AG04450 (cell line): ENCODE data around the gene TGFBR1. TPM values are rescaled to one million over a fixed set of nuclear protein-coding genes. Genes with fewer than 3 reads are reported as not detected.

Source experiments
- CTCF ChIA-PET: fragments of 300-600, 350-600 bp; formaldehyde crosslinking; extraction: SDS; loops from one replicate; lab custom pipeline; 2022; ENCODE audit warnings: antibody characterized with exemption, inconsistent platforms; lab: Charles Lee
- POLR2A ChIA-PET: fragments of 350-600 bp; formaldehyde crosslinking; extraction: SDS; loops from one replicate; lab custom pipeline; 2021; ENCODE audit warnings: antibody characterized with exemption, inconsistent platforms; lab: Yijun Ruan, JAX
- DNase-seq: peaks from one replicate; pipeline ENCODE4 v3.0.0-alpha.2; 2011; ENCODE audit warnings: low read depth, low spot score
- H3K27ac ChIP-seq: one replicate; pipeline ENCODE4 v1.5.1; 2012; ENCODE audit warnings: low read depth, low read length, control low read depth
- H3K27me3 ChIP-seq: one replicate; pipeline ENCODE4 v1.6.0; 2012; ENCODE audit warnings: low read length; ENCODE audit not compliant: control insufficient read depth, insufficient read depth
- H3K4me3 ChIP-seq: 2 replicates; pipeline ENCODE4 v1.5.1; 2011; ENCODE audit warnings: mild to moderate bottlenecking, low read depth, low read length, control low read depth
- H3K9me3 ChIP-seq: 2 replicates; pipeline ENCODE4 v1.5.1; 2012; ENCODE audit warnings: low read length; ENCODE audit not compliant: control insufficient read depth, insufficient read depth
- polyA minus RNA-seq: library from RNA; depleted of rRNA, polyadenylated mRNA; stranded (reverse); fragments of >200 nt; gene quantifications from 2 replicates; pipeline ENCODE4 v1.2.3, GENCODE V29; 2011; rRNA and poly(A)+ RNA removed
- polyA plus RNA-seq: library from polyadenylated mRNA; depleted of rRNA; stranded (reverse); fragments of >200 nt; gene quantifications from 2 replicates; pipeline ENCODE4 v1.2.3, GENCODE V29; 2011; rRNA removed
- TF ChIP-seq, protein P1 (sequence below): IDR thresholded peaks from 2 replicates; pipeline ENCODE4 v1.5.1; 2011; ENCODE audit warnings: low read depth, low read length, control low read depth, inconsistent platforms

TGFBR1 gene
- 86.3 and 96.6 TPM in 2 replicates for polyA plus RNA-seq
- polyA minus RNA-seq, result 242 and 266 TPM in 2 replicates

DNA sequence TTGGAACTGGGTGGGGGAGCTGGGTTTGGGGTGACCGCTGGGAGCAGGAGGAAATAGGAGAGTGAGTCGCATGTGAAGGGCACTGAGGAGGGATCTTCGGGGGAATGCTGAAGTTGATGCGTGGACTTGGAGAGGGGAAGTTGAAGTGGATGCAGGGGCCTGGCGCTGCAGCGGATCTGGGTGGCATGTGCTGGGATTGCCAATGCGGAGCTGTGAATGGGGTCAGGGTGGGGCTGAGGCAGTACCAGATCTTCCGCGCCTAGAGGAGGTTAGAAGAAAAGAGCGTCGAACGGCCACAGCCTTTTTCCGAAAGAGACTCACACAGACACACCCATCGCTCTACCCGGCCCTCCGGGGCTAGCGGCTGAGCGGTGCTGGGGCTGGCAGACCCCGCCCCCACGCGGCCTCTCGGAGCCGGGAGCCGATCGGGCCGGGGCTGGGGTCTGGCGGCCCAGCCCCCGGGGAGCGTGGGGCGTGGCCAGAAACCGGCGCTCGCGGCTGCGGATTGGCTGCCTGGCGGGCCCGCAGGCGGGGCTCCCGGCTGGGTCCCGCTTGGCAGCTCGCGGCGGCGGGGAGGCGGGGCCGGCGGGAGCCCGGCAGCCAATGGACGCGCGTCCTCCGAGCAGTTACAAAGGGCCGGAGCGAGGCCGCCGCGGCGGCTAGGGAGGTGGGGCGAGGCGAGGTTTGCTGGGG lies at the start of gene TGFBR1:
TSS of gene TGFBR1 (plus strand) at position 655 of the 693 bp plus-strand sequence. CDS start 93 bp downstream, outside the sequence.
- TF ChIP-seq, protein P1, sequence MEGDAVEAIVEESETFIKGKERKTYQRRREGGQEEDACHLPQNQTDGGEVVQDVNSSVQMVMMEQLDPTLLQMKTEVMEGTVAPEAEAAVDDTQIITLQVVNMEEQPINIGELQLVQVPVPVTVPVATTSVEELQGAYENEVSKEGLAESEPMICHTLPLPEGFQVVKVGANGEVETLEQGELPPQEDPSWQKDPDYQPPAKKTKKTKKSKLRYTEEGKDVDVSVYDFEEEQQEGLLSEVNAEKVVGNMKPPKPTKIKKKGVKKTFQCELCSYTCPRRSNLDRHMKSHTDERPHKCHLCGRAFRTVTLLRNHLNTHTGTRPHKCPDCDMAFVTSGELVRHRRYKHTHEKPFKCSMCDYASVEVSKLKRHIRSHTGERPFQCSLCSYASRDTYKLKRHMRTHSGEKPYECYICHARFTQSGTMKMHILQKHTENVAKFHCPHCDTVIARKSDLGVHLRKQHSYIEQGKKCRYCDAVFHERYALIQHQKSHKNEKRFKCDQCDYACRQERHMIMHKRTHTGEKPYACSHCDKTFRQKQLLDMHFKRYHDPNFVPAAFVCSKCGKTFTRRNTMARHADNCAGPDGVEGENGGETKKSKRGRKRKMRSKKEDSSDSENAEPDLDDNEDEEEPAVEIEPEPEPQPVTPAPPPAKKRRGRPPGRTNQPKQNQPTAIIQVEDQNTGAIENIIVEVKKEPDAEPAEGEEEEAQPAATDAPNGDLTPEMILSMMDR, result 0 out of 2 replicates have a peak, but pooled peaks have one; percentile 5
- no peaks in the 10 kb centered on the region for H3K27me3 ChIP-seq
- H3K9me3 ChIP-seq, result no peaks in the 10 kb centered on the region
- CTCF ChIA-PET, result interaction anchor here (0.8 to 1.8 kb wide), 11 partner anchors 8 to 256 kb away, joined by 3 to 10 read pairs (median 4); no protein-coding TSS in a partner anchor
- H3K4me3 ChIP-seq, result peak within 1 kb of the TSS; percentile 73
- POLR2A ChIA-PET, result interaction anchor here (0.6 to 3.5 kb wide), 12 partner anchors 13 to 255 kb away, joined by 3 to 20 read pairs (median 4); no protein-coding TSS in a partner anchor
- H3K27ac ChIP-seq, result peak within 1 kb of the TSS; percentile 89
- no peak for DNase-seq

DNA sequence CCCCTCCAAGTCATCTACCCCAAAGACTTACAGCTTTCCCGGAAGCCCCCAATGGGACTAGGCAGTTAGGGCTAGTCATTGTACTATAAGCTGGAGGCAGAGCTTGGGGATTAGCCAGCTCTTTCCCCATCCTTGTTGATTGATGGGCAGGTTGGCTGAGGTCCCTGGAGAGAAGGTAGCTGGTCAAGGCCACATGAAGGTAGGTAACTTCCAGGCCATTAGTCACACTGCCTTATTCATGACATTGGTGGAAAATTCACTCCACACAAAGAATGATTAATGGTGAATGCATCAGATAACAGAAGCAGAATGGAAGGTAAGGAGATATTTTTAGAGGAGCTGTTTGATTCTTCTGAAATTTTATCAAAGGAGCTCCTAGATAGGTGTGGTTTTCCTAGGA lies 49.5 kb upstream of the TGFBR1 start:
- Histone ChIP-seq H3K27me3 (no peaks in the 10 kb centered on the region), H3K9me3 (peaks cover 4% of the 10 kb centered on the region), H3K27ac (no peak overlapping the region), H3K4me3 (no peak overlapping the region)
- ChIA-PET POLR2A (no interaction called here), CTCF (no interaction called here)
- TF ChIP-seq, protein P1, result no peak
- no peak for DNase-seq

DNA sequence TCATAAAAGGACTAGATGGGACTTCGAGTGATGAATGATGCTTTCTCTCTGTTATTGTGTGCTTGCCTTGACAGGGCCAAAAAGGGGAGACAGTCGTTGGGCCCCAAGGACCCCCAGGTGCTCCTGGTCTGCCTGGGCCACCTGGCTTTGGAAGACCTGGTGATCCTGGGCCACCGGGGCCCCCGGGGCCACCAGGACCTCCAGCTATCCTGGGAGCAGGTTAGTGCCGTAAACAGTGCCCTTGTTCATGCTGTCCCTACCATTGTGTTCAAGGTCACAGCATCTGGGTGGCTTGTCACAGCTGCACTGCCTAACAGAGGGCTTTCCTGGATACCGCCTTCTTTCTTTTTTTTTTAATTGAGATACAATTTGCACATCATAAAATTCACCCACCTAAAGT lies 48.7 kb upstream of the TGFBR1 start:
- TF ChIP-seq, protein P1, result no peak
- DNase-seq, result no peak
- Histone ChIP-seq H3K27me3 (no peaks in the 10 kb centered on the region), H3K4me3 (no peak overlapping the region), H3K27ac (no peak overlapping the region), H3K9me3 (peaks cover 4% of the 10 kb centered on the region)
- POLR2A ChIA-PET, result no interaction called here
- CTCF ChIA-PET, result no interaction called here

DNA sequence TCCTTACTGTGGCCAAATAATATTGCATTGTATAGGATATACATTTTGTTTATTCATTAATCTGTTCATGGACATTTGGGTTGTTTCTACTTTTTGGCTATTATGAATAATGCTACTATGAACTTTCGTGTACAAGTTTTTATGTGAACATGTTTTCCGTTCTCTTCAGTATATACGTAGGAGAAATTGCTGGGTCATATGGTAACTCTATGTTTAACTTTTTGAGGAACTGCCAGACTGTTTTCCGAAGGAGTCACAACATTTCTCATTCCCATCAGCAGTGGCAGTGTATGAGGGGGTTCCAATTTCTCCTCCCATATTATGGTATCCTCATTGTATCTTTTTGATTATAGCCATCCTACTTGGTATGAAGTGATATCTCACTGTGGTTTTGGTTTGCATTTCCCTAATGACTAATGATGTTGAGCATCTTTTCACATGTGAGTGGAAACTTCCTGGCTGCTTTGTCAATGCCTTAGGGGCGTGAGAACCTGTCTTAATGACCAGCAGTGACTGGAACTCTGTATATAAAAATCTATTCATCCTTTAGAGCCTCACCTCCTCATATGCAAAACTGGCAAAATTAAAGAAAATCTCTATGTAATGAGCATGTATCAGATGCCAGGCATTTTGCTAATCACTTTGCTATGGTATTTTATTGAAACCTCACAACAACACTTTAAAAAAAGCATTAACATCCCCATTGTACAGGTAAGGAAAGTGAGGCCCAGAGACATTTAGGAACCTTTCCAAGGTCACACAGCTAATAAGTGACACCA lies 47.8 kb upstream of the TGFBR1 start:
- ChIA-PET POLR2A (interaction anchor here (1.2 kb wide), 1 partner anchor 49 kb away, joined by 5 read pairs; no protein-coding TSS in a partner anchor), CTCF (no interaction called here)
- DNase-seq, result no peak
- Histone ChIP-seq H3K27ac (no peak overlapping the region), H3K27me3 (peaks cover 3% of the 10 kb centered on the region), H3K4me3 (no peak overlapping the region), H3K9me3 (peaks cover 4% of the 10 kb centered on the region)
- TF ChIP-seq, protein P1, result no peak
